Upper lobe of right lung (tissue), 1 donor: ENCODE data around the gene MRPS22. TPM values are rescaled to one million over a fixed set of nuclear protein-coding genes. Genes with fewer than 3 reads are reported as not detected.

ENCODE experiments used
- ATAC-seq: fragments of 200-7000 bp; cut with Tn5 transposase; one replicate; pipeline ENCODE4 v1.9.1; 2020; ENCODE audit warnings: mild to moderate bottlenecking, moderate library complexity
- DNase-seq: peaks from one replicate; pipeline ENCODE4 v3.0.0-alpha.2; 2020
- H3K27ac ChIP-seq: fragments of 200-600 bp; one replicate; pipeline ENCODE4 v1.8.0; 2022
- H3K27me3 ChIP-seq: fragments of 200-600 bp; one replicate; pipeline ENCODE4 v1.8.0; 2022; ENCODE audit warnings: mild to moderate bottlenecking
- H3K36me3 ChIP-seq: fragments of 200-600 bp; one replicate; pipeline ENCODE4 v1.8.0; 2022
- H3K4me1 ChIP-seq: fragments of 200-600 bp; one replicate; pipeline ENCODE4 v1.8.0; 2022
- H3K4me3 ChIP-seq: fragments of 200-600 bp; one replicate; pipeline ENCODE4 v1.8.0; 2022; ENCODE audit warnings: mild to moderate bottlenecking
- H3K9me3 ChIP-seq: fragments of 200-600 bp; one replicate; pipeline ENCODE4 v1.8.0; 2022
- intact Hi-C: fragments of 100-400 bp; cut with DNase I; formaldehyde crosslinking; loops from one replicate; pipeline ENCODE4 v1.11.0; 2022
- total RNA-seq: library from RNA; stranded (reverse); fragmentation: NEBNext Ultra II Directional; extraction: Animal tissue kit (Norgen Biotek cat#: 25700); gene quantifications from one replicate; pipeline ENCODE4 v1.2.1, GENCODE V29; 2021
- TF ChIP-seq, protein P1 (sequence below): fragments of 200-600 bp; IDR thresholded peaks from one replicate; pipeline ENCODE4 v1.8.0; 2022; ENCODE audit warnings: antibody characterized with exemption
- donor health status: DM: no; HTN: yes; CAD: no; lungs with severe emphysema.

The MRPS22 gene
- total RNA-seq, 1 donor from 2014 or later = 31.1 TPM

DNA sequence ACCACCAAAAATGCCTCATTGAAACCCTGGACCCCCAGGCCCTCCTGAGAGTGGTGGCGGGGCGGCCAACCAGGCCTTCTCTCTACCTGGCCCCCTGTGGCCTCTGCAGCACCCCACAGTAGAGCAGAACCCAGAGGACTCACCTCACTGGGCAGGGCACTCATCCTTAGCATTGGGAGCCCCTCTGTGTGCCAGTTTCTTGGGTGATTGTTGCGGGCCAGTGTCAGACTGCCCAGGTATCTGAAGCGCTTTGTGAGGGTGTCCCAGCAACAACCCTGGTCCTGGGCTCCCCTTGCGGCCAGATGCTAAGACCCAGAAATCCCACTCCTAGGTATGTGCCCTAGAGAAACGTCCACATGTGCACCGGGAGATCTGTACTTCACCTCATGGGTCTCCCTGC is 20.7 kb upstream of the MRPS22 start:
- ATAC-seq = no peak
- Histone ChIP-seq H3K4me3 (no peak overlapping the region), H3K9me3 (no peaks in the 10 kb centered on the region), H3K36me3 (no peaks in the 10 kb centered on the region), H3K27ac (no peak overlapping the region), H3K27me3 (peaks cover 2% of the 10 kb centered on the region), H3K4me1 (no peaks in the 10 kb centered on the region)
- no peak for DNase-seq
- intact Hi-C loops = no loop called here
- TF ChIP-seq, protein P1, sequence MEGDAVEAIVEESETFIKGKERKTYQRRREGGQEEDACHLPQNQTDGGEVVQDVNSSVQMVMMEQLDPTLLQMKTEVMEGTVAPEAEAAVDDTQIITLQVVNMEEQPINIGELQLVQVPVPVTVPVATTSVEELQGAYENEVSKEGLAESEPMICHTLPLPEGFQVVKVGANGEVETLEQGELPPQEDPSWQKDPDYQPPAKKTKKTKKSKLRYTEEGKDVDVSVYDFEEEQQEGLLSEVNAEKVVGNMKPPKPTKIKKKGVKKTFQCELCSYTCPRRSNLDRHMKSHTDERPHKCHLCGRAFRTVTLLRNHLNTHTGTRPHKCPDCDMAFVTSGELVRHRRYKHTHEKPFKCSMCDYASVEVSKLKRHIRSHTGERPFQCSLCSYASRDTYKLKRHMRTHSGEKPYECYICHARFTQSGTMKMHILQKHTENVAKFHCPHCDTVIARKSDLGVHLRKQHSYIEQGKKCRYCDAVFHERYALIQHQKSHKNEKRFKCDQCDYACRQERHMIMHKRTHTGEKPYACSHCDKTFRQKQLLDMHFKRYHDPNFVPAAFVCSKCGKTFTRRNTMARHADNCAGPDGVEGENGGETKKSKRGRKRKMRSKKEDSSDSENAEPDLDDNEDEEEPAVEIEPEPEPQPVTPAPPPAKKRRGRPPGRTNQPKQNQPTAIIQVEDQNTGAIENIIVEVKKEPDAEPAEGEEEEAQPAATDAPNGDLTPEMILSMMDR = no peak

DNA sequence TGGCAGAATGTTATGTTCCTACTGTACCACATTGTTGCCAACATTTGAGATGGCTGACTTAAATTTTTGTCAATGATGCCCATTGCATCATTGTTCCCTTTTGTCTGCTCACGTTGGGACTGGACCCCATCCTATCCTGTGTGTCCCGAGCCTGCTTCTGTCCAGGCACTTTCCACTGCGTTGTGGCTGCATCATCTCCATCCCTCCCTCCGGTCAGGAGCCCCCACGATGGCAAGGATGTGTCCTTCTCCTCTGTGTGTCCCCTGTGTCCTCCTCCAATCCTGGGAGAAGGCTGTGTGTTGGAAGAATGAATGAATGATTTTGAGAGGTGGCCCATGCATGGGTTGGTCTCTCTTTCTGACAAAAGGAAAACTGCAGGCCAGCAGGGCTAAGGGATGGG is 19.4 kb upstream of the MRPS22 start:
- Histone ChIP-seq H3K36me3 (no peaks in the 10 kb centered on the region), H3K27ac (no peak overlapping the region), H3K4me3 (no peak overlapping the region), H3K27me3 (no peaks in the 10 kb centered on the region), H3K4me1 (no peaks in the 10 kb centered on the region), H3K9me3 (no peaks in the 10 kb centered on the region)
- TF ChIP-seq, protein P1 = no peak
- no peak for DNase-seq
- intact Hi-C loops = no loop called here
- ATAC-seq = no peak

DNA sequence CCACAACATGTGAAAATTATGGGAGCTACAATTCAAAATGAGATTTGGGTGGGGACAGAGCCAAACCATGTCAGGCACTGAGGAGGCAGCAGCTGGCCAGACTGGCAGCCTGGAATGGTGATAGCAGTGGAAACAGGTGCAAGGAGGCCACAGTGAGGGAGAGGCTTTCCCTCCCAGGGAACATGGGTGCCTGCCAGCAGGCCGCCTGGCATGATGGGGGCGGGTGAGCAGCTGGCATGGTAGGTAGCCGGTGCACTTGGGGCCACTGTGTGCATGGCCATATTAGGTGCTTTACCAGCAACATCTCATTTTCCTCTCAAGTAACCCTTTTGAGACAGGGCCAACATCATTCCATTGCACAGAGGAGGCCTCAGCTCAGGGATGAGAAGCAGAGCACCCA is 18.3 kb upstream of the MRPS22 start:
- Histone ChIP-seq H3K27ac (no peak overlapping the region), H3K36me3 (no peaks in the 10 kb centered on the region), H3K4me1 (no peaks in the 10 kb centered on the region), H3K4me3 (no peak overlapping the region), H3K27me3 (no peaks in the 10 kb centered on the region), H3K9me3 (no peaks in the 10 kb centered on the region)
- intact Hi-C loops = no loop called here
- ATAC-seq (no peak), DNase-seq (no peak)
- TF ChIP-seq, protein P1 = no peak

DNA sequence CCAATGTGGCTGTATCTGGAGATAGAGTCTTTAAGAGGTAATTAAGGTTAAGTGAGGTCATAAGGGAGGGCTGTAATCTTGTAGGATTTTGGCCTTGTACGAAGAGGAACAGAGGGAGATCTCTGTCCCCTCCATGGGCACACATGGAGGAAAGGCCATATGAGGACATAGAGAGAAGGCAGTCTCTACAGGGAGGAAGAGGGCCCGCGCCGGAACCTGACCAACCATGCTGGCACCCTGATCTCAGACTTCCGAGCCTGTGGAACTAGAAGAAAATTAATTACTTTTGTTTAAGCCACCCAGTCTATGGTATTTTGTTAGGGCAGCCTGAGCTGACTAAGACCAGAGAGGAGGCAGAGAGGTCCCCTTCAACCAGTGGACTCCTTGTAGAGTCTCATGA is 17.7 kb upstream of the MRPS22 start:
- Histone ChIP-seq H3K9me3 (no peaks in the 10 kb centered on the region), H3K27ac (no peak overlapping the region), H3K4me3 (no peak overlapping the region), H3K27me3 (peaks cover 3% of the 10 kb centered on the region), H3K36me3 (no peaks in the 10 kb centered on the region), H3K4me1 (no peaks in the 10 kb centered on the region)
- ATAC-seq (no peak), DNase-seq (no peak)
- intact Hi-C loops = no loop called here
- TF ChIP-seq, protein P1 = no peak

DNA sequence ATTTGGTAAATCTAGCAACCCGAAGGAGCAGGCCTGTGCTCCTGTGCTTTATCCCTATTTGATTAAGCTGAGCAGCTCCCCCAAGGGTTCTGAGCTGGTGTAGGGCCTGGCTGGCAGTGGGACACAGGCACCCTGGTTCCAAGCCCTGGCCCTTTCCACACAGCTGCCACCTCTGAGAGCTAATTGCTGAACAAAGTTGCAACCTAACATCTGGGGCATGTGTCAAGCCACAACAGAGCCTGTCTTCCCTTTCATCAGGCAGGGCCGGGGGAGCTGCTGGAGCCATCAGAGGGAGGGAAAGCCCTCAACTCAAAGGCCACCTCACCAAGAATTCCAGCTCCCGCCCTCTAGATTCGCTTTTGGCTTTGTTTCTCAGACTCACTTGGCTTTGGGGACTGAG is 17.1 kb upstream of the MRPS22 start:
- DNase-seq (no peak), ATAC-seq (no peak)
- no peaks in the 10 kb centered on the region for H3K9me3 ChIP-seq
- TF ChIP-seq, protein P1 = no peak
- H3K27me3 ChIP-seq = peaks cover 8% of the 10 kb centered on the region
- H3K4me3 ChIP-seq = no peak overlapping the region
- no peaks in the 10 kb centered on the region for H3K36me3 ChIP-seq
- intact Hi-C loops = no loop called here
- no peak overlapping the region for H3K27ac ChIP-seq
- H3K4me1 ChIP-seq = no peaks in the 10 kb centered on the region

DNA sequence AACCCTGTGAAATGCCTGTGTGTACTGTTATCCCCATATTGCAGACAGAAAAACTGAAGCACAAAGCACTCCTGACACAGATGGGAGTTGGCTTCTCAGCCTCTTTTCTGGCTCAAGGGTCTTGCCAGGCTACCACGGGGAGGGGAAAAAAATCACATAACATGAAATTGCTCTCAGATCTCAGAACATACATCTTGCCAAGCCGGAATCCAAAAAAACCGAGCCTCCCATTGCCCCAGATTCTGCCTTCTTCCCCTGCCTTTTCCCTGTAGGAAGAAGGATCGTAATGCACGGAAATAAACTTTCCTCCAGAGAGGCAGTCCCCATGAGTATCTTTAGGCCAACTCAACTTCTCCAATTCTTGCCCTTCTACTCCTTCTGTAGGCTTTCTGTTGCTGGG is 16.6 kb upstream of the MRPS22 start:
- Histone ChIP-seq H3K27me3 (peaks cover 11% of the 10 kb centered on the region), H3K27ac (no peak overlapping the region), H3K4me1 (no peaks in the 10 kb centered on the region), H3K4me3 (no peak overlapping the region), H3K36me3 (no peaks in the 10 kb centered on the region), H3K9me3 (no peaks in the 10 kb centered on the region)
- TF ChIP-seq, protein P1 = no peak
- intact Hi-C loops = no loop called here
- DNase-seq = no peak
- ATAC-seq = no peak
